Spleen (tissue), 11 donors: ENCODE results near the gene RNH1. TPM values are rescaled to one million over a fixed set of nuclear protein-coding genes. Genes with fewer than 3 reads are reported as not detected.

ENCODE experiments used
- DNase-seq: peaks from one replicate; pipeline ENCODE4 v3.0.0-alpha.2; 2020
- H3K27ac ChIP-seq, 8 donors: fragments of 200-600 bp; sonication (generic) in 7 of 8; 1 replicate in 4 of 8; 2 replicates in 4 of 8; pipeline versions ENCODE4 v1.5.0 to v1.8.0; 2016 to 2021; ENCODE audit warnings: inconsistent platforms in 4 of 8, mild to moderate bottlenecking in 4 of 8, moderate library complexity in 1 of 8
- H3K27me3 ChIP-seq, 7 donors: fragments of 200-600 bp; sonication (generic) in 6 of 7; replicated peaks in 1 of 7; 1 replicate in 4 of 7; 2 replicates in 3 of 7; pipeline versions ENCODE4 v1.5.0 to v1.8.0; 2016 to 2021; ENCODE audit warnings: inconsistent platforms in 3 of 7, mild to moderate bottlenecking in 1 of 7
- H3K36me3 ChIP-seq, 6 donors: fragments of 200-600 bp; sonication (generic) in 5 of 6; 1 replicate in 4 of 6; 2 replicates in 2 of 6; pipeline versions ENCODE4 v1.5.0 to v1.8.0; 2016 to 2021; ENCODE audit warnings: inconsistent platforms in 2 of 6
- H3K4me1 ChIP-seq, 6 donors: fragments of 200-600 bp; sonication (generic) in 5 of 6; 1 replicate in 3 of 6; 2 replicates in 3 of 6; pipeline versions ENCODE4 v1.5.0 to v1.8.0; 2016 to 2021; ENCODE audit warnings: inconsistent platforms in 3 of 6
- H3K4me3 ChIP-seq, 8 donors: fragments of 200-600 bp; sonication (generic) in 7 of 8; 1 replicate in 4 of 8; 2 replicates in 4 of 8; pipeline versions ENCODE4 v1.5.0 to v1.8.0; 2016 to 2021; ENCODE audit warnings: inconsistent platforms in 4 of 8, mild to moderate bottlenecking in 4 of 8, moderate library complexity in 2 of 8
- H3K9me3 ChIP-seq, 8 donors: fragments of 200-600 bp; sonication (generic) in 7 of 8; 1 replicate in 4 of 8; 2 replicates in 4 of 8; pipeline versions ENCODE4 v1.5.0 to v1.8.0; 2016 to 2021; ENCODE audit warnings: inconsistent platforms in 4 of 8
- POLR2A ChIP-seq, 3 donors: fragments of 450-650 bp; IDR thresholded peaks; one replicate each; pipeline ENCODE4 v1.5.1; 2017; ENCODE audit warnings: antibody characterized with exemption in 3 of 3, mild to moderate bottlenecking in 1 of 3
- POLR2AphosphoS5 ChIP-seq, 3 donors: sonication (generic); formaldehyde crosslinking; IDR thresholded peaks; one replicate each; pipeline ENCODE4 v1.5.1; 2017; ENCODE audit warnings: antibody characterized with exemption in 3 of 3
- WGBS, 5 donors: extraction: QIAGEN DNeasy Blood & Tissue Kit in 3 of 5; methylation state at CpG; one replicate each; pipeline versions ENCODE4 v1.1.5 to v1.1.7; 2013 to 2018; 5-methylcytosine and 5-hydroxymethylcytosine counted together
- intact Hi-C: fragments of 100-400 bp; cut with DNase I; formaldehyde crosslinking; loops from one replicate; pipeline ENCODE4 v1.15.0; 2023; ENCODE audit warnings: low total_unique reads
- polyA plus RNA-seq, 3 donors: library from polyadenylated mRNA; stranded (reverse); fragments of 200-250 nt; gene quantifications; one replicate each; pipeline ENCODE4 v1.2.1, GENCODE V29; 2013
- total RNA-seq, 7 donors: library from RNA; depleted of rRNA in 3 of 7; stranded (reverse); fragments of >200 nt in 3 of 7; fragmentation: NEBNext Ultra II Directional in 4 of 7; extraction: Animal tissue kit (Norgen Biotek cat#: 25700) in 4 of 7; gene quantifications; one replicate each; pipeline versions ENCODE4 v1.1.0 to v1.2.1, GENCODE V29; 2016 to 2021
- TF ChIP-seq, protein P1 (sequence below), 11 experiments: fragments of 200-600 bp in 7 of 11; fragments of 450-650 bp in 4 of 11; sonication (generic) in 4 of 11; IDR thresholded peaks in 8 of 11; conservative IDR thresholded peaks in 3 of 11; 1 replicate in 7 of 11; 2 replicates in 4 of 11; pipeline versions ENCODE4 v1.4.0 to v1.8.0; 2016 to 2021; ENCODE audit warnings: antibody characterized with exemption in 11 of 11, inconsistent platforms in 4 of 11, mild to moderate bottlenecking in 1 of 11
- donor health status: healthy with polysubstance abuse.
- donor health status: DM: no; HTN: no; CAD: no; lungs with moderate emphysema.
- donor health status: DM: no; HTN: no; CAD: no.
- donor health status: Bipolar disorder and iron deficiency.
- donor health status: healthy.
- donor health status: DM: no; HTN: no; CAD: no.
- donor health status: DM: yes; HTN: yes; CAD: no.

Gene RNH1
- total and polyA plus RNA-seq, 10 donors = 72.8 to 159 (median 145) TPM

DNA sequence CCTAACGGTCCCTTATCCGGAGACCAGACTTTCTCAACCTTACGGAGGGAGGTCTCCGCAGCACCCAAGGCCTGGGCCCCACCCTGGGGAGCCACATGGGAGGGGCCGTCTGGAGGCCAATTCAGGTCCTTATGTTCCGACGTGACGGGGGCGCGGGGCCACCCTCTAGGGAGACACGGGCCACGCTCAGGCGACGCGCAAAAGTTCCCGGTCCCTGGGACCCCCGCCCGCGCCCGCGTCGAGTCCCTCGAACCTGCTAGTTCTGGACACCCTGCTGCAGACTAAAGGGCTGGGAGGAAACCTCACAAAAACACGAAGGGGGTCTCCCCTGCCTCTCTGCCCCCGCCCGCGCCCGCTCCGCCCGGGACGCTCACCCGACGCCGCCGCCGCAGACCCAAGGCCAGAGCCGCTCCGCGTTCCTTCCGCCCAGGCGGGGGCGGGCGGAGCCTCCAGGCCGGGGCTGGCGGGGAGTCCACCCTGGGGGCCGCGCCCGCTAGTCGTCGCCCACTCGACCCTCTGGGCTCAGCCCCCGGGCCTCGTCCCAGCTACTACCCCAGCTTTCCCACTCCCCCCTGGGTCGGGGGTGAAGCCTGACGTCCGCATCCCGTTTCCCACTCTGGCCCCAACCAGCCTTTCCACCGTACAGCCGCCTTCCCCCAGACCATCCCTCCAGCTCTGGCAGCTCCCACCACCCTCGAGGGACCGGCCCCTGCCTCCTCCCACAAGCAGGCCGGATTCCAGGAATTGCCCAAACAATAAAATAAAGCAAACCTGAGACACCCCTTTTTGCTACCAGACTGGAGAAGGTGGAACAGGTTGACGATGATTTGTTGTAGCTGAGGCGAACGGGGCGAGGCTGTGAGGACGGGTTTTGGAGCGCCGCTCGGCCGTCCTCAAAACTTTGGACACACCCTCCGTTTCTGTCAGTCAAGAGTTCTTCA lies 2.7 kb downstream of the RNH1 start:
- Histone ChIP-seq H3K27ac (peak overlapping the region; percentile 44 to 100 (median 82)), H3K4me1 (peaks cover 25 to 69% (median 56%) of the 10 kb centered on the region in 6 donors), H3K27me3 (no peaks in the 10 kb centered on the region), H3K9me3 (no peaks in the 10 kb centered on the region), H3K4me3 (peak overlapping the region; percentile 19 to 85 (median 45)), H3K36me3 (peaks cover 8 to 39% (median 27%) of the 10 kb centered on the region in 6 donors)
- 8 to 41% (median 12%) methylated on average over 40 to 72 of the region's 72 CpGs for WGBS, 5 donors
- TF ChIP-seq POLR2AphosphoS5 (IDR thresholded peaks at IDR 0.05) (peak; percentile 24 to 68 (median 65)), POLR2A (IDR thresholded peaks at IDR 0.05) (no peak)
- intact Hi-C loops = no loop called here
- peak; percentile 89 for DNase-seq

DNA sequence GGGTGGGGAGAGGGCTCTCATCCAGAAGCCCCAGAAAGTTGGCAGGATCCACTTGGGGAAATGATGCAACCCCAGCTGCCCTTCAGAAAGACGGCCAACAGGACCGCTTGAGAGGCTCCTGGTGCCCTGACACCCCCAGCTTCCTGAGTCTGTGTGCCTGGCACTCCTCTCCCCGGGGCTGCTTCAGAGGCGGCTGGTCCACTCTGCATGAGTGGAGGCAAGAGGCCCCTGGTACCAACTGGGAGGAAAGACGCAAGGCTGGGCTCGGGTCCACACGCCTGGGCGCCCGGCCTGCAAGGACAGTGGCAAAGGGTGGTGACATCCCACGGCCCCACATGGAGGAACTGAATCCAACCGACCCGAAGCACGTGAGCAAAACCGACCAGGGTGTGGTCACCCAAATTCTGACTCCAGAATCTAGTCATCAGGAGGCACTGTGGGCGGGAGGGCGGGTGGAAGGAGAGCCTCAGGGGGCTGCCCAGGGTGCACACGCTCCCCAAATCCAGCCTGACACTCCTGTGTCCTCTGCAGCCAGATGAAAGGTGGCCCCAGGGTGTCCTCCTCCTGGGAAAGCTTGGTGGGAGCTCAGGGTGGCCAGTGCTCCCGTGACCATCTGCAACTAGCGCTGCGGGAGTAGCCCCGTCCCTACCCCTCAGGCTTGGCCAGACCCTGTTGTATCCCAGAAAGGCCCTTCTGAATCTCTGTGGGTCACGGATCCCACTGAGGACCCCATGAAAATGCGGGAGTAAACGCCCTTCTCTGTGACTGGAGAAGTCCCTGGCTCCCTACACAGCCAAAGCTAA lies 3.7 kb downstream of the RNH1 start:
- Histone ChIP-seq H3K9me3 (no peaks in the 10 kb centered on the region), H3K27ac (peak overlapping the region in 7 of 8 donors; percentile 44 to 100 (median 84)), H3K4me3 (peak overlapping the region; percentile 19 to 85 (median 45)), H3K4me1 (peaks cover 25 to 66% (median 55%) of the 10 kb centered on the region in 6 donors), H3K27me3 (no peaks in the 10 kb centered on the region), H3K36me3 (peaks cover 11 to 39% (median 36%) of the 10 kb centered on the region in 6 donors)
- WGBS, 5 donors = 29 to 64% (median 59%) methylated on average over 15 to 24 of the region's 24 CpGs
- peak; percentile 86 for DNase-seq
- TF ChIP-seq POLR2A (IDR thresholded peaks at IDR 0.05) (no peak), POLR2AphosphoS5 (IDR thresholded peaks at IDR 0.05) (peak; percentile 27 to 71 (median 53))
- TF ChIP-seq, protein P1, sequence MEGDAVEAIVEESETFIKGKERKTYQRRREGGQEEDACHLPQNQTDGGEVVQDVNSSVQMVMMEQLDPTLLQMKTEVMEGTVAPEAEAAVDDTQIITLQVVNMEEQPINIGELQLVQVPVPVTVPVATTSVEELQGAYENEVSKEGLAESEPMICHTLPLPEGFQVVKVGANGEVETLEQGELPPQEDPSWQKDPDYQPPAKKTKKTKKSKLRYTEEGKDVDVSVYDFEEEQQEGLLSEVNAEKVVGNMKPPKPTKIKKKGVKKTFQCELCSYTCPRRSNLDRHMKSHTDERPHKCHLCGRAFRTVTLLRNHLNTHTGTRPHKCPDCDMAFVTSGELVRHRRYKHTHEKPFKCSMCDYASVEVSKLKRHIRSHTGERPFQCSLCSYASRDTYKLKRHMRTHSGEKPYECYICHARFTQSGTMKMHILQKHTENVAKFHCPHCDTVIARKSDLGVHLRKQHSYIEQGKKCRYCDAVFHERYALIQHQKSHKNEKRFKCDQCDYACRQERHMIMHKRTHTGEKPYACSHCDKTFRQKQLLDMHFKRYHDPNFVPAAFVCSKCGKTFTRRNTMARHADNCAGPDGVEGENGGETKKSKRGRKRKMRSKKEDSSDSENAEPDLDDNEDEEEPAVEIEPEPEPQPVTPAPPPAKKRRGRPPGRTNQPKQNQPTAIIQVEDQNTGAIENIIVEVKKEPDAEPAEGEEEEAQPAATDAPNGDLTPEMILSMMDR (IDR thresholded peaks at IDR 0.05 in 8 of 11, conservative IDR thresholded peaks at IDR 0.05 in 3 of 11) = no peak
- intact Hi-C loops = no loop called here

DNA sequence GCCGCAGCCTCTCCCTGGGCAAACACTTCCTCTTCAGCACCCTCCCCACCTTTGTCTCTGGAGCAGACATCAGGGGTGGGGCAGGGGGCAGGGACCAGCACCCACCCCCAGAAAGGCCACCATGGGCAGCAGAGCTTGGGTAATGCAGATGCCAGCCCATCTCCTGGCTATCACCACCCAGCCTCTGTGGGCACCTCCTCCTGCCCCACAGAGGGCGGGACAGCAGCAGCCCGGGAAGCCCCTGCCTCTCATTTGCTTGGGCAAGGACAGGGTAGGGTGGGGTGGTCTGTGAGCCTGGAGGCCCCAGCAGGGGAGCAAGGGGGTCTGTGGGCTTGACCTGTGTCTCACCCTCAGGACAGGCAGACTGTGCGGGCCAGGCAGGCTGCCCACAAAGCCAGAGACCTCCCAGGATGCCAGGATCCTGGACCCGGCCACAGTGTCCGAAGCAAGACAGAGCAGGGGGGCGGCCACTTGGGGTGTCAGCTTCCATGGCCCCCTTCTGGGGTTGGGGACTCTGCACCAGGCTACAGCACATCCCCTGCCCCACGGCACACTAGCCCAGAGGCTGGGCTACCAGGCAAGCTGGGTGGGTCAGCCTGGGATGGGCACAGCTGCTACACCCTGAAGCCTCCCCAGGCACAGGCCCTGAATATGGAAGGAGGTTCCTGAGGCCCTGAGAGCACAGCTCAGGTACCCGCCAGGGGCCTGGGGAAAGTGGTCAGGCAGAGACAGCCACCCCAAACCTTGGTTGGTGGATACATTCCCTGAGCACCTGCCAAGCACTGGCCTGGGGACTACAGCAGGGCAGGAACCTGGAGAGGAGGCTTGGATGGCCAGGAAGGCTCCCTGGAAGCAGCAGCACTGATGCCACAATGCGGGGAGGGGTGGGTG lies 4.5 kb downstream of the RNH1 start:
- peak overlapping the region in 6 of 8 donors; percentile 79 to 100 (median 85) for H3K27ac ChIP-seq
- peaks cover 21 to 58% (median 47%) of the 10 kb centered on the region in 6 donors for H3K4me1 ChIP-seq
- intact Hi-C loops = no loop called here
- TF ChIP-seq POLR2AphosphoS5 (IDR thresholded peaks at IDR 0.05) = no peak
- TF ChIP-seq, protein P1 (IDR thresholded peaks at IDR 0.05 in 8 of 11, conservative IDR thresholded peaks at IDR 0.05 in 3 of 11) = no peak
- TF ChIP-seq POLR2A (IDR thresholded peaks at IDR 0.05) = no peak
- 53 to 94% (median 68%) methylated on average over 6 to 10 of the region's 10 CpGs for WGBS, 5 donors
- DNase-seq = no peak
- no peaks in the 10 kb centered on the region for H3K27me3 ChIP-seq
- H3K9me3 ChIP-seq = no peaks in the 10 kb centered on the region
- peaks cover 11 to 48% (median 44%) of the 10 kb centered on the region in 6 donors for H3K36me3 ChIP-seq
- H3K4me3 ChIP-seq = peak overlapping the region in 2 of 8 donors; percentile 46 to 79
